Thoracic aorta (tissue), 2 donors: ENCODE results near the gene PRPF6. TPM values are rescaled to one million over a fixed set of nuclear protein-coding genes. Genes with fewer than 3 reads are reported as not detected.

Source experiments
- ATAC-seq: fragments of 150-250 bp; one replicate; pipeline ENCODE4 v1.8.0; 2017; ENCODE audit warnings: low read depth; ENCODE audit not compliant: insufficient number of reproducible peaks, low FRiP score
- DNase-seq: peaks from one replicate; pipeline ENCODE4 v3.0.0-alpha.2; 2020; ENCODE audit warnings: low spot score
- H3K27ac ChIP-seq, 2 donors: fragments of 200-600 bp; sonication (generic); 1 replicate in 1 of 2; 2 replicates in 1 of 2; pipeline ENCODE4 v1.5.1; 2016; ENCODE audit warnings: mild to moderate bottlenecking in 2 of 2, moderate library complexity in 2 of 2
- H3K27me3 ChIP-seq: fragments of 200-600 bp; sonication (generic); replicated peaks from 2 replicates; pipeline ENCODE4 v1.6.0; 2016; ENCODE audit warnings: mild to moderate bottlenecking; ENCODE audit not compliant: insufficient read depth
- H3K36me3 ChIP-seq: fragments of 200-600 bp; sonication (generic); one replicate; pipeline ENCODE4 v1.5.1; 2016
- H3K4me1 ChIP-seq, 2 donors: fragments of 200-600 bp; sonication (generic); 1 replicate in 1 of 2; 2 replicates in 1 of 2; pipeline versions ENCODE4 v1.5.1 to v1.6.0; 2016; ENCODE audit warnings: low read depth in 2 of 2, mild to moderate bottlenecking in 1 of 2; ENCODE audit not compliant: control insufficient read depth in 1 of 2
- H3K4me3 ChIP-seq: fragments of 200-600 bp; sonication (generic); 2 replicates; pipeline ENCODE4 v1.5.1; 2016; ENCODE audit warnings: mild to moderate bottlenecking
- H3K9me3 ChIP-seq: fragments of 200-600 bp; sonication (generic); 2 replicates; pipeline ENCODE4 v1.5.1; 2016
- total RNA-seq, 2 donors: library from RNA; depleted of rRNA; stranded (reverse); fragments of >200 nt; gene quantifications; one replicate each; pipeline versions ENCODE4 v1.1.0 to v1.2.3, GENCODE V29; 2016
- TF ChIP-seq, protein P1 (sequence below): fragments of 200-600 bp; sonication (generic); IDR thresholded peaks from one replicate; pipeline ENCODE4 v1.5.1; 2019; ENCODE audit warnings: antibody characterized with exemption

Gene PRPF6
- total RNA-seq, 2 donors from 2014 or later: 51.9 to 52.9 TPM

DNA sequence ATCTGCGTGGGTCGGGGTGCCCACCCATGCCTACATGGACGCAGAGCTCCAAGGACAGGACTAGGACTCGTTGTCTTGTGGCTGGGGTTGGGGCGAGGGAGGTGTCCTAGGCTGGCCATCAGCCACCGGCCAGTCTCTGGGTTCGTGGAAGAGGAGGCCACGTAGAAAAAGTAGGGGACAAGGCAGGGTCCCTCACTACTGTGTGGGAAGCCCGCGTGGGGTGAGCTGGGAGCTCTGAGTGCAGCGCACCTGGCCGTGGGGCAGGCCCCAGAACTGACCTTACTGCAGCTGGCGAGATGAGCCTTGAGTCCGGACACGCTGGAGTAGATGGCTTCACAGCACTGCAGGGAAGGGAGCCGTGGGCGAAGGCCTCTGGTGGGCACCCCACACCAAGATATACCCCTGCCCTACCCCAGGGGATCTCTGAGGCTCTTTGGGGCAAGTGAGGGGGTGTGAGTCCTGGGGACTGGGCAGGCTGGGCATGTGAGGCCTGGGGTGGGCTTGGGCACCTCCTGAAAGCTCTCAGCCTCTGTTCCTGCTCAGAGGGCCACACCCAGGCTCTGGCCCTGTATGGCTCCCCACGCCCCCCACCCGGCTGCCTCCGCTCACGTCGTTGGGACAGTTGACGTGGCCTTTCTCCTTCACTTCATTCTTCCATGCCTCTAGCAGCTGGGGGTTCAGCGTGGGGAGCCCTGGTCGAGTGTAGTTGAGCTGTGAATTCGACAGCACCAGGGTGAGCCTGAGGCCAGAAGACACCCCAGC is 19.1 kb upstream of the PRPF6 start:
- ATAC-seq (no peak), DNase-seq (no peak)
- TF ChIP-seq, protein P1, sequence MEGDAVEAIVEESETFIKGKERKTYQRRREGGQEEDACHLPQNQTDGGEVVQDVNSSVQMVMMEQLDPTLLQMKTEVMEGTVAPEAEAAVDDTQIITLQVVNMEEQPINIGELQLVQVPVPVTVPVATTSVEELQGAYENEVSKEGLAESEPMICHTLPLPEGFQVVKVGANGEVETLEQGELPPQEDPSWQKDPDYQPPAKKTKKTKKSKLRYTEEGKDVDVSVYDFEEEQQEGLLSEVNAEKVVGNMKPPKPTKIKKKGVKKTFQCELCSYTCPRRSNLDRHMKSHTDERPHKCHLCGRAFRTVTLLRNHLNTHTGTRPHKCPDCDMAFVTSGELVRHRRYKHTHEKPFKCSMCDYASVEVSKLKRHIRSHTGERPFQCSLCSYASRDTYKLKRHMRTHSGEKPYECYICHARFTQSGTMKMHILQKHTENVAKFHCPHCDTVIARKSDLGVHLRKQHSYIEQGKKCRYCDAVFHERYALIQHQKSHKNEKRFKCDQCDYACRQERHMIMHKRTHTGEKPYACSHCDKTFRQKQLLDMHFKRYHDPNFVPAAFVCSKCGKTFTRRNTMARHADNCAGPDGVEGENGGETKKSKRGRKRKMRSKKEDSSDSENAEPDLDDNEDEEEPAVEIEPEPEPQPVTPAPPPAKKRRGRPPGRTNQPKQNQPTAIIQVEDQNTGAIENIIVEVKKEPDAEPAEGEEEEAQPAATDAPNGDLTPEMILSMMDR: no peak
- no peaks in the 10 kb centered on the region for H3K27me3 ChIP-seq
- no peak overlapping the region for H3K27ac ChIP-seq
- H3K4me1 ChIP-seq: peaks cover 6 to 9% of the 10 kb centered on the region in 2 donors
- H3K4me3 ChIP-seq: no peak overlapping the region
- no peaks in the 10 kb centered on the region for H3K9me3 ChIP-seq
- H3K36me3 ChIP-seq: peaks cover 34% of the 10 kb centered on the region

DNA sequence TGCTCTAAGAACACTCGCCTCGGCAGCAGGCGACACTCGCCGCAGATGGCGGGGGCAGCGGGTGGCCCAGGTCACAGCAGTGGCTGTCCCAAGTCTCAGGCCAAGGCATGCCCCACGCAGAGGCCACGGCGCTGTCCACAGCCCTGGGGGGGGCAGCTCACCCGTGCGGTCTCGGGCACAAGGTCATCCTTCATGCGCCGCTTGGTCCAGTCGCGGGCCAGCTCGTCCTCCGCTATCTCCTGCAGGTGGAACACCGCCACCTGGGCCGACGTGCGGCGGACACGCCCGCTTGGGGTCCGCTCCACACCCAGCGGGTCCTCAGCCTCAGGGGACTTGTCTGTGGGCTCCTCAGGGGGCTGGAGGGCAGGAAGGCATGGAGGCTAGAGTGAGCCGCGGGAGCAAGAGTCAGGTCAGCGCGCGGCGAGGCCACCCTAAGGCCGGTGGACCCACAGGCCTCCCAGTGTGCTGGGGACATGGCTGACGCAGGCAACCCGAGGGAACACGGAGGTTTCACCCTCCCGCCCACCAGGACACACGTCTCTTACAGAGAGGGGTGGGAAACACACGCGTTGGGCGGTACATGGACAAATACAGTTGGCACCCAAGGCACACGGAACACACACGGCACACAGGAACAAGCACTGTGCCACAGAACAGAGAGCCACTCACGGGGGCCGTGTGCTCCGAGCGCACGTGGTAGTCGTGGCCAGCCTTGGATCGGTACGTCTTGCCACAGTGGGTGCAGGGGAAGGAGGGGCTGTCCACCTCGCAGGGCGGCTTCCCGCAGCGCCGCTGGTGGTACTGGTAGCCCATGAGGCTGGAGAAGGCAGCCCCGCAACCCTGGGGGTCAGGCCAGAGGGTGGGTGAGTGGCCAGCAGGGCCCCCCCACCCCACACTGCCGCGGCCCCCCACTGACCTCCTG is 18.2 kb upstream of the PRPF6 start:
- no peak for ATAC-seq
- Histone ChIP-seq H3K9me3 (no peaks in the 10 kb centered on the region), H3K36me3 (peaks cover 34% of the 10 kb centered on the region), H3K27me3 (no peaks in the 10 kb centered on the region), H3K4me1 (peaks cover 0 to 1% of the 10 kb centered on the region in 2 donors), H3K27ac (no peak overlapping the region), H3K4me3 (no peak overlapping the region)
- no peak for DNase-seq
- TF ChIP-seq, protein P1: no peak

DNA sequence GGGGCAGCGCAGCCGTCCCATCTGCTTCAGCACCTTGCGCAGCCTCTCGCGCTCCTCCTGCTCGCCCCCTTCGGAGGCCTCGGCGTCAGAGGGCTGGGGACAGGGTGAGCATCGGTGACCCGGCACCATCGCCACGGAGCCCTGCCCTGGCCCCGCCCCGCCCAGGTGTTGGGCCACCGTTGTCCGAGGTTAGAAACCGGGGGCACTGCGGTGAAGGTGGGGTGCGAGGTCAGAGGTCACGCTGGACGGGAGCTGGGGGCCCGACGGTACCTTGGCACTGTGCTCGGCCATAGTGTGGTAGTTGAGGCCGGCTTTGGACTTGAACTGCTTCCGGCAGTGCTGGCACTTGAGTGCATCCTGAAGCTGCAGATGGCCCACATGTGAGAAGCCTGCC is 17.6 kb upstream of the PRPF6 start:
- Histone ChIP-seq H3K4me1 (peaks cover 0 to 3% of the 10 kb centered on the region in 2 donors), H3K27me3 (no peaks in the 10 kb centered on the region), H3K9me3 (no peaks in the 10 kb centered on the region), H3K36me3 (peaks cover 34% of the 10 kb centered on the region), H3K27ac (no peak overlapping the region), H3K4me3 (no peak overlapping the region)
- no peak for ATAC-seq
- TF ChIP-seq, protein P1: no peak
- no peak for DNase-seq

DNA sequence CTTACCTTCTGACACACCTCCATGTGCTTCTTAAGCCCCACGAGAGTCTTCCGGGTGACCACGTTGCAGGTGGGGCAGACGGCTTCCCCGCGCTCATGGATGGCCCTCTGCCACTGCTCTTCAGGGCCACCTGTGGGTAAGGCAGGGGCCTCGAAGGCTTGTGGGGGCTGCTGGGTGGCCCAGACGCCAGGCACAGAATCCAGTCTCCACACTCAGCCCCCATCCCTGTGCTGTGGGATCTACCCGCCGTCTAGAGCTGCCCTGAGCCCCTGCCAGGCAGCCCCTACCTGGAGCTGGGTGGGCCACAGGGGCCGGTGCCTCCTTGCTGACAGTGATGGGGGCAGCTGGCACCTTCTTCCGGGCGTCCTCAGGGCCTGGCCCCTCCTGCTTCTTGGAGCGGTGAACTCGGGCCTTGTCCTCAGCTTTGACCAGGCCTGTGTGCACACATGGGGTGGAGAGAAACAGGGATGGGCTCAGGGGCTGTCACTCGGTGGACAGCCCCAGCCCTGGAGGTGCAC is 17.1 kb upstream of the PRPF6 start:
- TF ChIP-seq, protein P1: no peak
- ATAC-seq (no peak), DNase-seq (no peak)
- no peaks in the 10 kb centered on the region for H3K9me3 ChIP-seq
- no peak overlapping the region for H3K4me3 ChIP-seq
- peaks cover 33% of the 10 kb centered on the region for H3K36me3 ChIP-seq
- no peaks in the 10 kb centered on the region for H3K27me3 ChIP-seq
- no peak overlapping the region for H3K27ac ChIP-seq
- peaks cover 5 to 8% of the 10 kb centered on the region in 2 donors for H3K4me1 ChIP-seq

DNA sequence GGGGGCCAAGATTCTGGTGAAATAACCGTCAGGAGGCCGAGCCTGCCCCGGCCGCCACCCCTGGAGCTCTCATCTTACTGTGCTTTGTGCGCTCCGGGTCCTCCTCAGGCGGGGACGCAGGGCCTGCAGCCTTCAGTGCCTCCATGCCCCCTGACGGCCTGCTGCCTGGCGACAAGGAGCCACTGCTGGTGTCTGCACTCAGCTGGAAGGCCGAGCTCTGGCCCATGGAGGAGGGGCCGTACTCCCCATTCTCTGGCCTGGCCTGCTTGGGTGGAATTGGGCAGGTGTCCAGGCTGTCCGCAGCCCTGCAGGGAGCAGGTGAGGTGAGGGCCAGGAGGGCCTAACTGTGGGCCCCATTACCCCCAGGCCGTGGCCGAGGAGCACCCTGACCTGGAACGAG is 16.5 kb upstream of the PRPF6 start:
- ATAC-seq (no peak), DNase-seq (no peak)
- no peaks in the 10 kb centered on the region for H3K9me3 ChIP-seq
- TF ChIP-seq, protein P1: no peak
- no peak overlapping the region for H3K4me3 ChIP-seq
- peaks cover 31% of the 10 kb centered on the region for H3K36me3 ChIP-seq
- peaks cover 8 to 11% of the 10 kb centered on the region in 2 donors for H3K4me1 ChIP-seq
- no peaks in the 10 kb centered on the region for H3K27me3 ChIP-seq
- no peak overlapping the region for H3K27ac ChIP-seq
